ENCODE results near the gene MYO1G. TPM values are rescaled to one million over a fixed set of nuclear protein-coding genes. Genes with fewer than 3 reads are reported as not detected.
"Not testable (repeated sequence)": the region's sequence is repeated elsewhere in the genome, so short reads cannot be mapped to it uniquely, and the experiment has no call there.

MYO1G gene
- total and polyA plus RNA-seq, 9 of the 15 experiments (the other 6 are each of a cell fraction or from before 2014, with no cell fraction given), result 0.03 to 0.62 (median 0.13) TPM; not detected in 1

DNA sequence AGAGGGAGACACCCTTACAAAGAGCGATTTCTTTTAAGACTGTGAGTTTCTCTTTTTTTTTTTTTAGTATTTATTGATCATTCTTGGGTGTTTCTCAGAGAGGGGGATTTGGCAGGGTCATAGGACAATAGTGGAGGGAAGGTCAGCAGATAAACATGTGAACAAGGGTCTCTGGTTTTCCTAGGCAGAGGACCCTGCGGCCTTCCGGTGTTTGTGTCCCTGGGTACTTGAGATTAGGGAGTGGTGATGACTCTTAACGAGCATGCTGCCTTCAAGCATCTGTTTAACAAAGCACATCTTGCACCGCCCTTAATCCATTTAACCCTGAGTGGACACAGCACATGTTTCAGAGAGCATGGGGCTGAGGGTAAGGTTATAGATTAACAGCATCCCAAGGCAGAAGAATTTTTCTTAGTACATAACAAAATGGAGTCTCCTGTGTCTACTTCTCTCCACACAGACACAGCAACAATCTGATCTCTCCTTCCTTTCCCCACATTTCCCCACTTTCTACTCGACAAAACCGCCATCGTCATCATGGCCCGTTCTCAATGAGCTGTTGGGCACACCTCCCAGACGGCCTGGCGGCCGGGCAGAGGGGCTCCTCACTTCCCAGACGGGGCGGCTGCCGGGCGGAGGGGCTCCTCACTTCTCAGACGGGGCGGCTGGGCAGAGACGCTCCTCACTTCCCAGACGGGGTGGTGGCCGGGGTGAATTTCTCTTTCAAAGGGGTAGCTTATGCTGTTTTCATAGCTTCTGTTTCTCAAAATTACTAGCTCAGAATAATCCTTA is 13.4 kb upstream of the MYO1G start (continued):
- TF ChIP-seq CXXC5 (CRISPR knock-in tag; IDR thresholded peaks at IDR 0.05), result peak; percentile 84
- TF ChIP-seq NCOR1 (IDR thresholded peaks at IDR 0.05), result peak; percentile 81
- TF ChIP-seq RNF2 (IDR thresholded peaks at IDR 0.05), result peak; percentile 43; the same call in 1 of the 2 replicates
- peak; percentile 90 for TF ChIP-seq ZNF175 (CRISPR knock-in tag; IDR thresholded peaks at IDR 0.05; ENCODE audit: low read depth)
- peak; percentile 92 for TF ChIP-seq CBFA2T3 (IDR thresholded peaks at IDR 0.05)
- TF ChIP-seq, protein P1, sequence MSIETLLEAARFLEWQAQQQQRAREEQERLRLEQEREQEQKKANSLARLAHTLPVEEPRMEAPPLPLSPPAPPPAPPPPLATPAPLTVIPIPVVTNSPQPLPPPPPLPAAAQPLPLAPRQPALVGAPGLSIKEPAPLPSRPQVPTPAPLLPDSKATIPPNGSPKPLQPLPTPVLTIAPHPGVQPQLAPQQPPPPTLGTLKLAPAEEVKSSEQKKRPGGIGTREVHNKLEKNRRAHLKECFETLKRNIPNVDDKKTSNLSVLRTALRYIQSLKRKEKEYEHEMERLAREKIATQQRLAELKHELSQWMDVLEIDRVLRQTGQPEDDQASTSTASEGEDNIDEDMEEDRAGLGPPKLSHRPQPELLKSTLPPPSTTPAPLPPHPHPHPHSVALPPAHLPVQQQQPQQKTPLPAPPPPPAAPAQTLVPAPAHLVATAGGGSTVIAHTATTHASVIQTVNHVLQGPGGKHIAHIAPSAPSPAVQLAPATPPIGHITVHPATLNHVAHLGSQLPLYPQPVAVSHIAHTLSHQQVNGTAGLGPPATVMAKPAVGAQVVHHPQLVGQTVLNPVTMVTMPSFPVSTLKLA (conservative IDR thresholded peaks at IDR 0.05), result peak; percentile 69 to 86; a peak in 3 of 4 replicates
- peak; percentile 41; the same call in 1 of the 2 replicates for TF ChIP-seq EP300 (IDR thresholded peaks at IDR 0.05; ENCODE audit: low read length)
- peak; percentile 74; the same call in 1 of the 2 replicates for TF ChIP-seq ILK (tag; IDR thresholded peaks at IDR 0.05; ENCODE audit: borderline replicate concordance, low read depth)
- TF ChIP-seq SMARCE1 (IDR thresholded peaks at IDR 0.05), result peak; percentile 81; the same call in 1 of the 2 replicates
- peak; percentile 85; the same call in 1 of the 2 replicates for TF ChIP-seq SMAD3 (CRISPR knock-in tag; conservative IDR thresholded peaks at IDR 0.05)
- TF ChIP-seq ZNF197 (CRISPR knock-in tag; IDR thresholded peaks at IDR 0.05; ENCODE audit: low read depth), result peak; percentile 71; the same call in 1 of the 2 replicates
- TF ChIP-seq LEF1 (IDR thresholded peaks at IDR 0.05), result peak; percentile 37; the same call in 1 of the 2 replicates
- peak in 1 of 2 experiments; percentile 54; a peak in 1 of 4 replicates for TF ChIP-seq MAZ (CRISPR knock-in tag; conservative IDR thresholded peaks at IDR 0.05 in 1 of 2, IDR thresholded peaks at IDR 0.05 in 1 of 2)
- peak; percentile 94 for TF ChIP-seq PTRF (tag; IDR thresholded peaks at IDR 0.05)
- peak; percentile 86 for TF ChIP-seq GATAD2A (IDR thresholded peaks at IDR 0.05)
- peak; percentile 81 for TF ChIP-seq TEAD2 (tag; IDR thresholded peaks at IDR 0.05)
- TF ChIP-seq, protein P2, sequence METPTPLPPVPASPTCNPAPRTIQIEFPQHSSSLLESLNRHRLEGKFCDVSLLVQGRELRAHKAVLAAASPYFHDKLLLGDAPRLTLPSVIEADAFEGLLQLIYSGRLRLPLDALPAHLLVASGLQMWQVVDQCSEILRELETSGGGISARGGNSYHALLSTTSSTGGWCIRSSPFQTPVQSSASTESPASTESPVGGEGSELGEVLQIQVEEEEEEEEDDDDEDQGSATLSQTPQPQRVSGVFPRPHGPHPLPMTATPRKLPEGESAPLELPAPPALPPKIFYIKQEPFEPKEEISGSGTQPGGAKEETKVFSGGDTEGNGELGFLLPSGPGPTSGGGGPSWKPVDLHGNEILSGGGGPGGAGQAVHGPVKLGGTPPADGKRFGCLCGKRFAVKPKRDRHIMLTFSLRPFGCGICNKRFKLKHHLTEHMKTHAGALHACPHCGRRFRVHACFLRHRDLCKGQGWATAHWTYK (CRISPR knock-in tag; IDR thresholded peaks at IDR 0.05), result peak; percentile 94
- TF ChIP-seq, protein P3, sequence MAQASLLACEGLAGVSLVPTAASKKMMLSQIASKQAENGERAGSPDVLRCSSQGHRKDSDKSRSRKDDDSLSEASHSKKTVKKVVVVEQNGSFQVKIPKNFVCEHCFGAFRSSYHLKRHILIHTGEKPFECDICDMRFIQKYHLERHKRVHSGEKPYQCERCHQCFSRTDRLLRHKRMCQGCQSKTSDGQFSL (CRISPR knock-in tag; IDR thresholded peaks at IDR 0.05), result not testable (repeated sequence)
- TF ChIP-seq, protein P3 (tag; IDR thresholded peaks at IDR 0.05), result peak in 1 of 2 experiments; percentile 79; a peak in 1 of 4 replicates
- TF ChIP-seq, protein P4, sequence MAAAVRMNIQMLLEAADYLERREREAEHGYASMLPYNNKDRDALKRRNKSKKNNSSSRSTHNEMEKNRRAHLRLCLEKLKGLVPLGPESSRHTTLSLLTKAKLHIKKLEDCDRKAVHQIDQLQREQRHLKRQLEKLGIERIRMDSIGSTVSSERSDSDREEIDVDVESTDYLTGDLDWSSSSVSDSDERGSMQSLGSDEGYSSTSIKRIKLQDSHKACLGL (CRISPR knock-in tag; IDR thresholded peaks at IDR 0.05; ENCODE audit: borderline replicate concordance, poor library complexity, severe bottlenecking), result peak; percentile 22
- peak in 1 of 2 experiments; percentile 78; a peak in 1 of 4 replicates for TF ChIP-seq TEAD1 (CRISPR knock-in tag; IDR thresholded peaks at IDR 0.05)
- peak; percentile 86; the same call in 1 of the 2 replicates for TF ChIP-seq ZNF589 (CRISPR knock-in tag; IDR thresholded peaks at IDR 0.05; ENCODE audit: low read depth)
